ELF-1 (cell line): Measurements from ENCODE around the gene ATP1A3.
"Not testable (repeated sequence)": the region's sequence is repeated elsewhere in the genome, so short reads cannot be mapped to it uniquely, and the experiment has no call there.

Source experiments
- DNase-seq: peaks from one replicate; pipeline ENCODE4 v3.0.0-alpha.2; 2016; ENCODE audit warnings: low read depth, low spot score

The ATP1A3 gene

GRCh38 chr19:42010245-42011126 lies 16.5 kb upstream of the ATP1A3 start:
- DNase-seq = no peak

- DNase-seq = no peak
Measured at GRCh38 chr19:42006569-42006968, 12.5 kb upstream of the ATP1A3 start.

- no peak for DNase-seq
Measured at GRCh38 chr19:42005504-42005903, 11.5 kb upstream of the ATP1A3 start.

- DNase-seq = no peak
Measured at GRCh38 chr19:42003506-42004294, 9.7 kb upstream of the ATP1A3 start.

GRCh38 chr19:41999878-42000208 lies 5.8 kb upstream of the ATP1A3 start:
- no peak for DNase-seq

GRCh38 chr19:41999071-41999877 lies 5.2 kb upstream of the ATP1A3 start:
- peak; percentile 32 for DNase-seq

- peak; percentile 61 for DNase-seq
Measured at GRCh38 chr19:41998246-41999020, 4.4 kb upstream of the ATP1A3 start.

- DNase-seq = peak; percentile 11
Measured at GRCh38 chr19:41997851-41998229, 3.8 kb upstream of the ATP1A3 start.

GRCh38 chr19:41997121-41997850 lies 3.3 kb upstream of the ATP1A3 start:
- peak; percentile 75 for DNase-seq

GRCh38 chr19:41995959-41996797 lies 2.1 kb upstream of the ATP1A3 start:
- DNase-seq = peak; percentile 67

- no peak for DNase-seq
Measured at GRCh38 chr19:41994994-41995958, 1.2 kb upstream of the ATP1A3 start.

GRCh38 chr19:41994521-41994971 lies 516 bp upstream of the ATP1A3 start:
- no peak for DNase-seq

GRCh38 chr19:41991925-41992569 lies 2.0 kb downstream of the ATP1A3 start:
- not testable (repeated sequence) for DNase-seq

- no peak for DNase-seq
Measured at GRCh38 chr19:41991025-41991424, 3.0 kb downstream of the ATP1A3 start.

GRCh38 chr19:41990615-41991014 lies 3.4 kb downstream of the ATP1A3 start:
- DNase-seq = no peak

GRCh38 chr19:41990028-41990427 lies 4.0 kb downstream of the ATP1A3 start:
- DNase-seq = no peak

- no peak for DNase-seq
Measured at GRCh38 chr19:41988947-41989346, 5.1 kb downstream of the ATP1A3 start.
